Osteoblast (primary cell): Measurements from ENCODE around the gene TIGD1. TPM values are rescaled to one million over a fixed set of nuclear protein-coding genes. Genes with fewer than 3 reads are reported as not detected.
"Not testable (repeated sequence)": the region's sequence is repeated elsewhere in the genome, so short reads cannot be mapped to it uniquely, and the experiment has no call there.

Source experiments
- DNase-seq: peaks from one replicate; pipeline ENCODE4 v3.0.0; 2011; ENCODE audit warnings: low spot score, mixed read lengths; ENCODE audit not compliant: insufficient read length; ENCODE audit errors: missing footprints
- H2AFZ ChIP-seq: 2 replicates; pipeline ENCODE4 v1.6.0; 2011; ENCODE audit warnings: mild to moderate bottlenecking, low read length
- H3K27ac ChIP-seq: 2 replicates; pipeline ENCODE4 v1.5.1; 2011; ENCODE audit warnings: mild to moderate bottlenecking, low read depth, low read length, moderate library complexity
- H3K27me3 ChIP-seq: 2 replicates; pipeline ENCODE4 v1.6.0; 2012; ENCODE audit warnings: mild to moderate bottlenecking, control low read depth, inconsistent platforms, low read length, moderate library complexity; ENCODE audit not compliant: insufficient read depth
- H3K36me3 ChIP-seq: 2 replicates; pipeline ENCODE4 v1.5.1; 2011; ENCODE audit warnings: mild to moderate bottlenecking, low read length, control low read depth, moderate library complexity; ENCODE audit not compliant: insufficient read depth
- H3K4me1 ChIP-seq: 2 replicates; pipeline ENCODE4 v1.5.1; 2011; ENCODE audit warnings: mild to moderate bottlenecking, low read length, control low read depth, moderate library complexity; ENCODE audit not compliant: insufficient read depth
- H3K4me2 ChIP-seq: 2 replicates; pipeline ENCODE4 v1.6.0; 2011; ENCODE audit warnings: mild to moderate bottlenecking, low read length; ENCODE audit not compliant: insufficient read depth
- H3K4me3 ChIP-seq: fragments of 200-600 bp; sonication (generic); 3 replicates; pipeline ENCODE4 v1.5.1; 2012; ENCODE audit warnings: mild to moderate bottlenecking, low read length, inconsistent platforms; ENCODE audit not compliant: insufficient read depth
- H3K79me2 ChIP-seq: 2 replicates; pipeline ENCODE4 v1.6.0; 2012; ENCODE audit warnings: mild to moderate bottlenecking, low read length, control low read depth, inconsistent platforms; ENCODE audit not compliant: insufficient read depth
- H3K9me3 ChIP-seq: 2 replicates; pipeline ENCODE4 v1.5.1; 2011; ENCODE audit warnings: low read depth, low read length, control low read depth
- H4K20me1 ChIP-seq: 2 replicates; pipeline ENCODE4 v1.6.0; 2012; ENCODE audit warnings: mild to moderate bottlenecking, low read length, control low read depth; ENCODE audit not compliant: insufficient read depth
- total RNA-seq: library from RNA; depleted of rRNA; stranded (reverse); fragments of >200 nt; gene quantifications from 2 replicates; pipeline ENCODE4 v1.2.3, GENCODE V29; 2012
- TF ChIP-seq, protein P1 (sequence below): IDR thresholded peaks from 2 replicates; pipeline ENCODE4 v1.5.1; 2011; ENCODE audit warnings: mild to moderate bottlenecking, low read depth, low read length, moderate library complexity; ENCODE audit errors: extremely low read depth

Gene TIGD1
- total RNA-seq, 1 donor, result 5.8 TPM

DNA sequence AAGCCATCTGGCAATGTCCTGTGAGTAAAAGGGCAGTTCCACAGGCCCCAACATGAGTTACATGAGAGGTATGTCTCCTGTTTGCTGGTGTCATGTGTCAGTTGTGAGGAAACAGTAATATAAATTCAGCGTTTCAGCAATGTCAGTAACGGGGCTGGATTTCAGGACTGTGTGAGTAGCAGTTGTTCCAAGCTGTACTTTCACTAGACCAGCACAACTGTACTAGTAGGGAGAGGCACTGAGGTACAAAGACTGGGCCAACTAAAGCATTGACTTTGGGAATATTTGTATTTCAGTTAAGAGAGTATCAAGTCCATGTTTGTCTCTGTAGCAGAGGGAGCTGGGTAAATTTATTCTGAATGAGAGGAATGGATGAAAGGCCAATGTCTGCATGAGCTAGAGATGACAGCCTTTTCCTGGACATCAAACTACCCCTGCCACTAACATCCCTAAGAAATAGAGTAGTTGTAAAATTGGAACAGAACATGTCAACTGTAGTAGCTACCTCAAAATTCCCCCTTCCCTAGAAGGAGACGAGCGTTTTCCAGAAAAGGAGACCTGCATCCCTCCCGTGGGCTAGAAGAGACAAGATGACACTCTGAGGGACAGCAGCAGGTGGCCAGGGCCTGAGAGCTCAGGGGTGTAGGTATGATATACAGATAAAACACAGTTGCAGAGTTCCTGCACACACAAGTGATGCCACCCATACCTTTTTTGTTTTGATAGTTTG, 24.5 kb upstream of the TIGD1 start:
- H3K36me3 ChIP-seq, result peaks cover 28% of the 10 kb centered on the region
- no peaks in the 10 kb centered on the region for H3K9me3 ChIP-seq
- H3K79me2 ChIP-seq, result no peaks in the 10 kb centered on the region
- no peak overlapping the region for H3K4me3 ChIP-seq
- TF ChIP-seq, protein P1, sequence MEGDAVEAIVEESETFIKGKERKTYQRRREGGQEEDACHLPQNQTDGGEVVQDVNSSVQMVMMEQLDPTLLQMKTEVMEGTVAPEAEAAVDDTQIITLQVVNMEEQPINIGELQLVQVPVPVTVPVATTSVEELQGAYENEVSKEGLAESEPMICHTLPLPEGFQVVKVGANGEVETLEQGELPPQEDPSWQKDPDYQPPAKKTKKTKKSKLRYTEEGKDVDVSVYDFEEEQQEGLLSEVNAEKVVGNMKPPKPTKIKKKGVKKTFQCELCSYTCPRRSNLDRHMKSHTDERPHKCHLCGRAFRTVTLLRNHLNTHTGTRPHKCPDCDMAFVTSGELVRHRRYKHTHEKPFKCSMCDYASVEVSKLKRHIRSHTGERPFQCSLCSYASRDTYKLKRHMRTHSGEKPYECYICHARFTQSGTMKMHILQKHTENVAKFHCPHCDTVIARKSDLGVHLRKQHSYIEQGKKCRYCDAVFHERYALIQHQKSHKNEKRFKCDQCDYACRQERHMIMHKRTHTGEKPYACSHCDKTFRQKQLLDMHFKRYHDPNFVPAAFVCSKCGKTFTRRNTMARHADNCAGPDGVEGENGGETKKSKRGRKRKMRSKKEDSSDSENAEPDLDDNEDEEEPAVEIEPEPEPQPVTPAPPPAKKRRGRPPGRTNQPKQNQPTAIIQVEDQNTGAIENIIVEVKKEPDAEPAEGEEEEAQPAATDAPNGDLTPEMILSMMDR, result no peak
- no peak for DNase-seq
- H2AFZ ChIP-seq, result no peak overlapping the region
- no peaks in the 10 kb centered on the region for H4K20me1 ChIP-seq
- H3K27ac ChIP-seq, result peak overlapping the region; percentile 31
- no peak overlapping the region for H3K4me2 ChIP-seq
- H3K4me1 ChIP-seq, result peaks cover 19% of the 10 kb centered on the region
- H3K27me3 ChIP-seq, result no peaks in the 10 kb centered on the region

DNA sequence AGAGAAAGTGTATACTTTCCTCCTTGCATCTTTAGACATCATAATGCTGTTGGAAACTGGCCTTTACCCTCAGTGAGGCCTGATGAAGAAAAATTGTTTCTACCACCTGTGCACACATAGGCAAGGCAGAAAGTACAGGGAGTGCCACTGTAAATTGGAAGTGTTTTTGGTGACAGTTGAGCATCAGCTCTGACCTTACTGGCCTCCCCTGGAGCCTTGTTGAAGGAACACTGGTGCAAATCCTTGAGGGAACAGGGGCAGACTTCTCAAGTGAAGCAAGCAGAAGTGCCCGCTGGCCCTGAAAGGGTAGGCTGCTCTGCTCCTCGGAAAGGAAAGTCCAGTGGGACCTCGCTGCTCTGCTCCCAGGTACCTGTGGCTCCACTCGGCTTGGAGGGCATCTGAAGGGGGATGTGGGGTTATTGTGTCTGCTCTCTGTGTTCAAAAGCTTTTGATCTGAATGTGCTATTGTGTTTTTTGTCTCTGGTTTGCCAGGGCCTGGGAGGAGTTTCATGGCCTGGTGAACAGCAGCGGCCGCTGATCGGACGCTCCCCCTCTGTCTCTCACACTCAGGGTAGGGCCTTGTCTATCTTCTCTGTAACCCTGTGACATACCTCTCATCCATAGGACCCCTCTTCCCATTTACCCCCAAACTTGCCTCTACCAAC, 23.5 kb upstream of the TIGD1 start:
- Histone ChIP-seq H3K79me2 (peaks cover 2% of the 10 kb centered on the region), H3K27me3 (no peaks in the 10 kb centered on the region), H3K36me3 (peaks cover 37% of the 10 kb centered on the region), H3K9me3 (no peaks in the 10 kb centered on the region), H3K4me1 (peaks cover 19% of the 10 kb centered on the region), H3K4me3 (no peak overlapping the region), H4K20me1 (peaks cover 3% of the 10 kb centered on the region), H3K4me2 (no peak overlapping the region), H3K27ac (peak overlapping the region; percentile 42), H2AFZ (no peak overlapping the region)
- TF ChIP-seq, protein P1, result no peak
- no peak for DNase-seq

DNA sequence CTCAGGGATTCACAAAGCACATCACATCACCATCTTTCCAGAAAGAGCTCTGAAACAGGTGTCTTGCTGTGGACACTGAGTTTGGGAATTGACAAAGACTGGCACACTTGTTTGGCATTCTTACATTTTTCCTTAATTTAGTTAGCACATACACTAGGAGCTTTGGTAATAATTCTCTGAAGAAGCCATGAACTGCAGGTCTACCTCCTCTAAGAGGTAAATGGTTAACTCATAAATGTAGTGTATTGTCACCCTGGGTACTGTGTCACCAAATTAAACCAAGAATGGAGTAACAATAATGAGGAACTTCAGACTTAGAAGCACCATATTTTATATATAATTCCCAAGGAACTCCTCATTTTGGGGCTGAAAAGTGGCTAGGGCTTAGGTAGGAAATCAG, 22.7 kb upstream of the TIGD1 start:
- Histone ChIP-seq H3K4me3 (no peak overlapping the region), H4K20me1 (peaks cover 4% of the 10 kb centered on the region), H3K9me3 (no peaks in the 10 kb centered on the region), H3K27ac (no peak overlapping the region), H3K36me3 (peaks cover 44% of the 10 kb centered on the region), H2AFZ (no peak overlapping the region), H3K4me2 (no peak overlapping the region), H3K4me1 (peaks cover 27% of the 10 kb centered on the region), H3K79me2 (peaks cover 5% of the 10 kb centered on the region), H3K27me3 (no peaks in the 10 kb centered on the region)
- DNase-seq, result no peak
- TF ChIP-seq, protein P1, result no peak

DNA sequence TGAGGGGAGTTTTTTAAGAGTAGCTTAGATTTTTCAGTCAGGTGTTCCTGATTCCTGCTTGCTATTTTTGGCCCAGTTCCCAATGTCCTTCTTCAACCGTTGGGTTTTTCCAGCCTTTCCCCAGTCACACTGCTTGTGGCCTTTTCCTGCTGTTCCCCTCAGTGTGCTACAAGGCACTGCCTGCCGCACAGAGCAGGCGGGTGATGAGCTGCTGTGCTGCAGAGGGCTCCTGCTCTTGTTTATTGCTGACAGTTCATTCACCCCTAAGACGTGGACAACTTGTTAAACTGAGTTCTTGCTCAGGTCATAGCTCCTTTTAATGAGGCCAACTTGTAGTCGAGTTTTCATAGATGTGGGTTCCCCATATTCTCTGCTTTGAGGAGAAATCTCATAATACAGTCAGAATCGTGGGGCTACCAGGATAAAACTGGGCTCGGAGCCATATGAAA, 20.7 kb upstream of the TIGD1 start:
- Histone ChIP-seq H3K4me3 (no peak overlapping the region), H3K4me1 (peaks cover 24% of the 10 kb centered on the region), H3K27ac (no peak overlapping the region), H3K79me2 (peaks cover 5% of the 10 kb centered on the region), H3K4me2 (no peak overlapping the region), H4K20me1 (peaks cover 9% of the 10 kb centered on the region), H3K36me3 (peaks cover 60% of the 10 kb centered on the region), H3K9me3 (no peaks in the 10 kb centered on the region), H2AFZ (no peak overlapping the region), H3K27me3 (no peaks in the 10 kb centered on the region)
- no peak for DNase-seq
- TF ChIP-seq, protein P1, result no peak

DNA sequence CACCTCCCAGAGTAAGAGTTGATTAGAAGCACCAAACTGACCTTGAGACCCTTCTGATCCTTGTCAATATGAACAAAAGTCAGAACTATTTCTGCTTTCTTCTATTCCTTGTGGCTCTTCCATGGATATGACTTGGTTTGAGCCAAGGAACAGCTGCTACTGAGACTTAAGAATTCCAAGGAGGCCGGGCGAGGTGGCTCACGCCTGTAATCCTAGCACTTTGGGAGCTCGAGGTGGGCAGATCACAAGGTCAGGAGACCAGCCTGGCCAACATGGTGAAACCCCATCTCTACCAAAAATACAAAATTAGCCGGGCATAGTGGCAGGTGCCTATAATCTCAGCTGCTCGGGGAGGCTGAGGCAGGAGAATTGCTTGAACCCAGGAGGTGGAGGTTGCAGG, 20.1 kb upstream of the TIGD1 start:
- not testable (repeated sequence) for DNase-seq, H4K20me1 ChIP-seq, H2AFZ ChIP-seq, H3K27me3 ChIP-seq, H3K4me2 ChIP-seq, H3K4me3 ChIP-seq, H3K27ac ChIP-seq, H3K9me3 ChIP-seq, H3K79me2 ChIP-seq
- peaks cover 66% of the 10 kb centered on the region for H3K36me3 ChIP-seq
- H3K4me1 ChIP-seq, result peaks cover 24% of the 10 kb centered on the region
